ENCODE measurements around the gene RPS6KA2.

Gene RPS6KA2

DNA sequence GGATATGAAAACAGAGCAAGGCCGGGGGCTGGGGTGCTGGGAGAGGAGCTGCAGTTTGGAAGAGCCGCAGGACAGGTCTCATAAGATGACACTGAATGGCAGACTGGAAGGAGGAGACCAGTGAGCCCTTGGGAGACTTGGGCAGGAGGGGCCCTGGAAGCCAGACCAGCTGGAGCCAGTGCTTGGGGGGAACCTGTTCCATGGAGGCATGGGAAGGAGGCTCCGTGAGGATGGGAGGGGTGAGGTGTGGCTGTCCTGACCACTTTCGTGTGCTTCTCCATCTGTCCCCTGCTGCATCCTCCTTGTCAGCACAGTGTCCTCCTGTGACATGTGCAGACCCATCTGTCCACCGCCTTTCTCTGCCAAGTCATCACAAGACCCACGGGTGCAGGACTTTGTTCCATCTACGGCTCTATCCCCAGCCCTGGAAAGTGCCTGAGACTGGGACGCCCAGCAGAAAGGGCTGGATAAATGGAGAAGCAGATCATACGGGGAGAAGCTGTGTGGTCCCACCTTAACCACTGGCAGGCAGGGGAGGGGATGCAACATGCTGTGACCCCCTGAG, 159.5 kb downstream of the RPS6KA2 start:
- no peak for DNase-seq (ENCODE audit: low read depth)

- no peak for DNase-seq (ENCODE audit: low read depth)
These were observed 160.6 kb downstream of the RPS6KA2 start for GRCh38 chr6:166466178-166467122.

DNA sequence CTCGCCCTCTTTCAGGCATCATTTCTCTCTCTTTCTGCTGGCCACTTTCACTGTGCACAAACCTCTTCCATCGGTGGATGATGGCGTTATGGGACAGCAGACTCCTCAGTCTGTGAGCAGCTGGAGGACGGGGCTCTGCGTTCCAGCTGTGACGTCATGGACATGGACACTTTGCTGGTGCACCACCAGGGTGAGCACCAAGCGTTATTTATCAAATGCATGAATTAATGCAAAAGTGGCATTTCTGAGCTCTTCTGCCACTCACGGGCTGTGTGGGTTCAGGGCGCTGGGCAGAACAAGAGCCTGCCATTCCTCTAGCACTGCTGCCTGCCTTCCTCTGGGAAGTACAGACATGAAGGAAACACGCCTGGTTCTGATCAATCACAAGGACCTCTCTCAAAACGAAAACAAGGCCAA, 161.4 kb downstream of the RPS6KA2 start:
- no peak for DNase-seq (ENCODE audit: low read depth)

DNA sequence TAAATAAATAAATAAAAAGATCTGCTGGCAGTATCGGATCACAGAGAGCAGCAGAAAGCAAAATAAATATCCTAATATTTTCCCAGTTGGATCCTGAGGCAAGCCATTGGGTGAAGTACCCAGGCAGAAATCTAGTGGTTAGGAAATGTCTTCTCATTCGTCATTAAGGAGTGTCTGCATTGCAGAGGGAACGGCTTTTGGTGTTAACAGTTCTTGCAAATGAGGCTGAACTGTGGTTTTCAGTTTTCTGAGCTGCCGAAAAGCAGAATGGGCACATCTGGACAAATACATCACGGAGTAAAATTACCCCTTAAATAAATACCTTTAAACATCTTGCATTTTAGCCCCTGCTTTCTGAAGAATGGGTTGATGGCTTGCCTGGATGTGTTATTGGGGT, 162.1 kb downstream of the RPS6KA2 start:
- DNase-seq (ENCODE audit: low read depth): no peak

DNA sequence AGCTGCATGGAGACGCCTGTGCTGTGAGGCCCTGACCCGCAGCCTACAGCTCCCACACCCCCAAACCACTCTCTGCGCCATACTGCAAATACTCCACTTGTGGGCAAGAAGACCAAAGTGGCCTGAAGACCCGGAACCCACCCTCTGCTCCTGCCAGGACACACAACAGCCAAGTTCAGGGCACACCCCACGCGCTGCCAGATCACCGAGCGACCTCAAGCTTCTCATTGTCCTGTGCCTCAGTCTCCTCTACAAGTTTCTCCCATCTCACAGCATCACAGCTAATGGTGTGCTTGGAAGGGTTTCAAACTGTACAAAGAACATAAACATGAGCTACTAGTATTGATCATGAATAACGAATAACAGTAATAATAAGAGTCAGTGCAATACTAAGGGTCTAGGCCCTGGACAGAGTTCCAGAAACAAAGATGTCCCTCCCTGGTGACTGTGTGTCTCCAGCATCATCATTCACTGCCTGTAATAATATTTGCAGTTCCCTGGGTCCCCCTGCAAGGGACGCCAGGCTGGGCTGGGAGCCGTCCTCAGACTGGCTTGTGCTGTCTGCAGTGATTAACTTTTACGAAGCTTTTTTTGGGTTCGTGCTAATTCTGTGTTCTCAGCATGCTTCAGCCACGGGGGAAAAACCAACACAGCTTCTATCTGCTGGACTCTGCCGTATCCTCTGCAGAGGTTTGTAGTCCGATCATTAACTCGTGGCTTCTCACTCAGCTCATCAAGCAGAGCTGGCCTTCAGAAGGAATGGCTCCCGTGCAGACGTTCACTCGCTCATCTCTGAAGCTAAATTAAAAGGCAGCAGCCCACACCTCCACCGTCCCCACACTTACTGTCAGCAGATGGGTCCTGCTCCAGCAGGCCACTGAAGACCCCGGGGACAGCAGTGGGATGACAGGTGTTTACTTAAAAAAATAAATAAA, 162.7 kb downstream of the RPS6KA2 start:
- no peak for DNase-seq (ENCODE audit: low read depth)

GRCh38 chr6:166463359-166464067, 163.5 kb downstream of the RPS6KA2 start:
- no peak for DNase-seq (ENCODE audit: low read depth)

DNA sequence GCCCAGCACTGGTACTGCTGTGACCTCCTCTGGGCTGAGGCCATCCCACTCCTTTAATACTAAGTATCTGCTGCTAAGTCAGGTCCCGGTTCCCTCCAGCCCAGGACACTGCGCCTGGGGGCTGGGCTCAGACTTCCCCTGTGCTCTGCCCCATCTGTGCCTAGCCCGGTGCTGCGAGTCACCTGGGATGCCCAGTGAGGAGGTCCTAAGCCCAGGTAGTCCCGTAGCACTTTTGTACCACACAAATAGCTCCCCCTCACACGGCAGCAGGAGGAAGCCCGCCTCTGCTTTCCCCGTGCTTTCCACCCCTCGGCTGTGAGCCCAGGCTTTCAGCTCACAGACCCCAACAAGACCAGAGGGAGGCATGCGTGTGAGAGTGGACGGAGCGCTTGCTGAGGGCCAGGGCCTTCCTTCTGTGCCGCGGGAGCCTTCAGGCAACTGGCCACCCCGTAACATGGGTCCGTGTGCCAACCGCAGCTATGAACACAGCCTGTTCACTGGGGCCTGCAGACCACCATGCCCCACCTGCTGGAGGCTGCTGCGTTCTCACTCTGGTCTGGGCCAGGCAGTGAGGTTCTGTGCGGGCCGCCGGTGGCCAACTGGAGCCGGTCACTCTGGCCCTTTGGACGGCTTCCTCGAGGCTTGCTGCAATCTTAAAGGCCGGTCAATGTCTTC, 164.5 kb downstream of the RPS6KA2 start:
- DNase-seq (ENCODE audit: low read depth): no peak

DNA sequence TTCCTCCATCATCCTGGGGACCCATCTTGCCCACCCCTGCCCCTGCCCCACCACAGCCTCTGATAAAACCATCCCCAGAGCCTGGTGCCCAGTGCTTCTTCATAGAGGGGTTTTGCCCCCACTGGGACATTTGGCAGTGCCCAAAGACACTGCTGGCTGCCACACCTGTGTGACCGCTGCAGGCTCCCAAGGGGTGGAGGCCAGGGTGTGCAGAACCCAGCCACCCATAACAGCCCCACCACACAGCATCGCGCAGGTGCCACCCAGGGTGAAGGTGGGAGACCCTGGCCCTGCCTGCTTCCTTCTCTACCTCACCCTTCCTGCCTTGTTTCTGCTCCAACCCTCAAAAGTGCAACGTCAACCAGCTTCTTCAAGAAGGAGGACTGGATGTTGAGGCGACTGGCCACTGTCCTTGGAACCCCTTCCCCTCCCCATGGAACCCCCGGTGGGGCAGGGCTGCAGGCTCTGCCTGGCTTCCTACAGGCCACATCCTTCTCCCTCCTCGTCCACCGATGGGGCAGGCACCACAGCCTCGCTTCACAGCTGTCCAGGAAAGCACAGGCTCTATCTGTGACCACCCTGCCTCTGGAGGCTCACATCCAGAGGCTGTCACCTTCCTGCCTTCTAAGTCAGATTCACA, 165.1 kb downstream of the RPS6KA2 start:
- no peak for DNase-seq (ENCODE audit: low read depth)

GRCh38 chr6:166460473-166461437, 166.3 kb downstream of the RPS6KA2 start:
- DNase-seq (ENCODE audit: low read depth): no peak

- DNase-seq (ENCODE audit: low read depth): no peak
These were observed 167.1 kb downstream of the RPS6KA2 start for GRCh38 chr6:166459906-166460305.

DNA sequence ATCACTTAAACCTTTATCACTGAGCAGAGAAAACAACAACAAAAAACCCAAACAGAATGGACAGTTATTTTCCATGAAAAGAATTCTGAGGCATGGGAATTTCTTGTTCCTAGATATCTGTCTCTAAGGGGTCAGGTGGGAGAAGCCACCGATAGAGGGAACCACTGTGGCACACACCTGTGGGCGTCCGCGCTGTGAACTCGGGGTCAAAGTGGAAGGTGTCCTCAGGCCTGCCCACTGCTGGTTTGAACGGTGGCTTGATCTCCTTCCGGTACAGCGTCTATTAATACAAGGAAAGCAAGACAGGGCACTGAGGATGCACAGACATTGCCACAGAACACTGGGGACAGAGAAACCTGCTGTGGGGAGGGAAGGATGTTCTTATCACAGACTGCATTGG, 167.8 kb downstream of the RPS6KA2 start:
- no peak for DNase-seq (ENCODE audit: low read depth)

- no peak for DNase-seq (ENCODE audit: low read depth)
These were observed 170.5 kb downstream of the RPS6KA2 start for GRCh38 chr6:166456395-166457156.

GRCh38 chr6:166454692-166455515, 172.1 kb downstream of the RPS6KA2 start:
- no peak for DNase-seq (ENCODE audit: low read depth)

DNA sequence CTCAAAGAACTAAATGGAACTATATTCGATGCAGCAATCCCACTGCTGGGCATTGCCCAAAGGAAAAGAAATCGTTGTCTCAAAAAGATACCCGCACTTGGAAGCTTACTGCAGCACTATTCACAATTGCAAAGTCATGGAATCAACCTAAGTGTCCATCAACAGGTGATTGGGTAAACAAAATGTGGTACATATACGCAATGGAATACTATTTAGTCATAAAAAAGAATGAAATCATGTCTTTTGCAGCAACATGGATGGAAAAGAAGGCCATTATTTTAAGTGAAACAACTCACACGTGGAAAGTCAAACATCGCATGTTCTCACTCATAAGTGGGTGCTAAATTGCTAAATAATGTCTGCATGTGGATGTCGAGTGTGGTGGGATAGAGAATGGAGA, 173.4 kb downstream of the RPS6KA2 start:
- no peak for DNase-seq (ENCODE audit: low read depth)

DNA sequence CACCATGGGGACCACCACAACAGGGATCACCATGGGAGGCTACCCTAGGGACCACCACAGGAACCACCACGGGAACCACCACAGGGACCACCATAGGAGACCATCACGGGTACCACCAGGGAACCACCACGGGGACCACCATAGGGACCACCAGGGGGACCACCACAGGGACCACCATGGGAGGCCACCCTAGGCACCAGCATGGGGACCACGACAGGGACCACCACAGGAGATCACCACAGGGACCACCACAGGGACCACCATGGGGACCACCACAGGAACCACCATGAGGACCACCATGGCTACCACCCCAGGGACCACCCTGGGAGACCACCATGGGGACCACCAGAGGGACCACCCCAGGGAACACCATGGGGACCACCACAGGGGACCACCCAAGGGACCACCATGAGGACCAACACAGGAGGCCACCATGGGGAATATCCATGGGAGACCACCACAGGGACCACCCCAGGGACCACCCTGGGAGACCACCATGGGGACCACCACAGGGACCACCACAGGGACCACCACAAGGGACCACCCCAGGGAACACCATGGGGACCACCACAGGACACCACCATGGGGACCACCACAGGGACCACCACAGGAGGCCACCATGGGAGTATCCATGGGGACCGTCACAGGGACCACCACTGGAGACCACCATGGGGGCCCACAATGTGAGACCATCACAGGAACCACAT, 176.7 kb downstream of the RPS6KA2 start:
- DNase-seq (ENCODE audit: low read depth): no peak

- no peak for DNase-seq (ENCODE audit: low read depth)
These were observed 177.4 kb downstream of the RPS6KA2 start for GRCh38 chr6:166449641-166450040.

DNA sequence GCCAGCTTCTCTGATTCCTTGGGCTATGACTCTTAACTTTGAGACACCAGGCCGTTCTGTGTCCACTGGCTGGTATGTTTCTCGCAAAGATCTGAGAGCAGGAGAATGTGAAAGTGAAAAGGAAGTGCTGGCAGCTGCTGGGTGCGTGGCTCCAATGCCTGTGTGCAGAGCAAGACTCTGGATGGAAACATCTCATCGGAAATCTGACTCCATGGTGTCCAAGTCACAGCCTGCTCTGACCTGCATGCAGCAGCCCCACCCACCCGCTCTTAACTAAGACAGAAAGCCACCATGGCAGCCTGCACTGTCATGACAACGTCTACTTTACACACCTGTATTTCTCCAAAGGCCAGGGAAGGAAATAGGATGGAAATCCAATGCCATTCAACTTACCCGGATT, 178.0 kb downstream of the RPS6KA2 start:
- DNase-seq (ENCODE audit: low read depth): no peak

Data from T-helper 22 cell (primary cell).